ENCODE results near the gene LAMA1.

- no peak for TF ChIP-seq CTCF (IDR thresholded peaks at IDR 0.05)
- no peak for TF ChIP-seq POLR2A (IDR thresholded peaks at IDR 0.05)
These were observed 137.6 kb downstream of the LAMA1 start for GRCh38 chr18:6979954-6980353.
